Cardiac fibroblast (primary cell): ENCODE measurements around the gene CC2D2A.

Experiments
- DNase-seq, 2 donors: peaks; one replicate each; pipeline versions ENCODE4 v3.0.0 to v3.0.0-alpha.2; 2010; ENCODE audit warnings: low read depth in 2 of 2
- H3K4me3 ChIP-seq, 2 donors: replicated peaks in 1 of 2; 1 replicate in 1 of 2; 2 replicates in 1 of 2; pipeline ENCODE4 v1.5.1; 2011; ENCODE audit warnings: low read depth in 2 of 2, low read length in 2 of 2, mild to moderate bottlenecking in 2 of 2, moderate library complexity in 1 of 2
- CTCF ChIP-seq: IDR thresholded peaks from one replicate; pipeline ENCODE4 v1.5.1; 2011; ENCODE audit warnings: low read depth, mild to moderate bottlenecking, low read length, inconsistent platforms

CC2D2A gene

GRCh38 chr4:15550491-15550890 is 80.8 kb downstream of the CC2D2A start:
- H3K4me3 ChIP-seq: no peak overlapping the region
- no peak for TF ChIP-seq CTCF
- peak in 1 of 2 donors; percentile 12 for DNase-seq

DNA sequence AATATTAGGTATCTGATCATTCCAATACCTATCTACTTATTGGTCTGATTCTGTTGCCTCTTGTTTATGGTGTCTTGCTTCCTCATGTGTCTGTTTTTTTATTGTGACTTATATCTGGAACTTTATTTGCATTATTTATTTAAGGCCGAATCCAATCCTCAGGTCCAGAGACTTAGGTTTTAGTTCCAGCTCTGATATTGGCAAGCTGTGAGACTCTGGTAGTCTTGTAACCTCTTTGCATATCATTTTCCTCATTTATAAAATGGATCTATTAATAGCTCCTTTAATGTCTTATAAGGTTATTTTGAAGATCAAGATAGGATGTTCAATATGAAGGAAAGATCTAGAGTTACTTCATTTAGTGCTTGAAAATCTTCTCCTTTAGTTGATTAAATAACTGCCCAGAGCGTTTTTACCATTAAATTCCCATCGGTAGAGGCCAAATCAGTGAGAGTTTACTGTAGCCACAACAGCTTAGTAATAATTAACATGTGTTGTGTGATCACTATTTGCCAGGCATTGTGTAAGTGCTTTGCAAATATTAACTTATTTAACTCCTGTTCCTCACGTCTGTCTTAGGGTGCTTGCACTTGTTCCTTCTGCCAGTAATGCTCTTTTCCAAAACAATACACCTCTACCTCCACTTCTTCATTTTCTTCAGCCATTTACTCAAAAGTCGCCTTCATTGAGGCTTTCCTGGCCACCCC is 82.2 kb downstream of the CC2D2A start:
- DNase-seq: no peak
- TF ChIP-seq CTCF: no peak
- H3K4me3 ChIP-seq: no peak overlapping the region

DNA sequence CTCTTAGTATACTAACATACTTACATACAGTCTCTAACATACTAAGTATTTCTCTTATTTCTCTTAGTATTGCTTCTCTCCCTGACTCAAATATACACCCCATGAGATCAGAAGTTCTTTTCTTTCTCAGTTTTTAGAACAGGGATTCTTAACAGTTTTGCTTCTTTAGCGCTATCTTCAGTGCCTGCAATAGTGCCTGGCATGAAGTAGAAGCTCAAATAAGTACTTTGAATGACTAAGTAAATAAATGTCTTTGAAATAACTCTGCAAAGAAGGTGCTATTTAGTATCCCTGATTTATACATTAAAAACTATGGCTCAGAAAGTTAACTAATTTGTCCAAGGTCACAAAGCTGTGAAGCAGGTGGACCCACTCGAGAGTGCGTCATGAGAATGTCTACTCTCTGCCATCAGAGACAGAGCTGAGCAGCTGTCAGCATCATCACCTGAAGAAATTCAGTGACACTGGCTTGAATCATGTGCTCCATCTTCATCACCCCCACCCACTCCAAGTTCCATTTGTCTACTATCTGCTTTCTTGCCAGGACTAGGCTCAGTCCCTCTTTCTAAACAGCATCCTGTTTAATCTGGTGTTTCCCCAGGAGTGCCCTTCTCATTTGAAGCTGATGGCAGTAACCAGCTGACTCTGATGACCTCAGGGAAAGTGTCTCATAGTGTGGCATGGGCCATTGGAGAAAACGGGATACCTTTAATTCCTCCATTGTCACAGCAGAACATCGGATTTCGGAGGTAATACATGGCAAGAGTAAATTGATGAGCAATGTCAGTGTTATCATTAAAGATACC is 83.1 kb downstream of the CC2D2A start:
- TF ChIP-seq CTCF: no peak
- DNase-seq: no peak
- H3K4me3 ChIP-seq: no peak overlapping the region

DNA sequence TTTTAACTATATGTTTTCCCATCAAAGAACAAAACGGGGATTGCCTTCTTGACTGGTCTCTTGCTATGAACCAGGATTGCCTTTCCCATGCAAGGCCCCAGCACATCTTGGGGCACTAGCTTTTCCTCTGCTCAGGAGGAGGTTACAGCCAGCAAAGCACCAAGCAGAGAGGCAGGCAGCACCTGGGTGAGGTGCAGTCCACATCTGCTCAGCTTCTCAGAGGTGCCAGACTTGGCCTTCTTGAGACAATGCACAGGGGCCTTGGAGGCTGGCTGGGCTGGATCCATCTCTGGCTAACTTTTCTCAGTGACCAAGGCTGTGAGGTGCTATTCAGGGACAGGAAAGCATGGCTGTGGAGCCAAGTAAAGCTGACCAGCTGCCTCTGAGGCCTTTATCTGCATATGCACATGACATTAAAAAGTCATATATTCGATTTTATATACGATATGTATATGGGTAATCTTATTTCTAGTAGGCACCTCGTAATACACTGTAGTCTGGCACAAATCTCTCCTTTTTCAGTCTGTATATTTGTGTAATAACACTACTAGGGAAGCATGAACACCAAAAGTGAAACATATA is 86.9 kb downstream of the CC2D2A start:
- no peak for TF ChIP-seq CTCF
- no peak for DNase-seq
- no peak overlapping the region for H3K4me3 ChIP-seq

- no peak for TF ChIP-seq CTCF
- no peak for DNase-seq
- no peak overlapping the region for H3K4me3 ChIP-seq
These were observed 88.3 kb downstream of the CC2D2A start for GRCh38 chr4:15557786-15558550.

DNA sequence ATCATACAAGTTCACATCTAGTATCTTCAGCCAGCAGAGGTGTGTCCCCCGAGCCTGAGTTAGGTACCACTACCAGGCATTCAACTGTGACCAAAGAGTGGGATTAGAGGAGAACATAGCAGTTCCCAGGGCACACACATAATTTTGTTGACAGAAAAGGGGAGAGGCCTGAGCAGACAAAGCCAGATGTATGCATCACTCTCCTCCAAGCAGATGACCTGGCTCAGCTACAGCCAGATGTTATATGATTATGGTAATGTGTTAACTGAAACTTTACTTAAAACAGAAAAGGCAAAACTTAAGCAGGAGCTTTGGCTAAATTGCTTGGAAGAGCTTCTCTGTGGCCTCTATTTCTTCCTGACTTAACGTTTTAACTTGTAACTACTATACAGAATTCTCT is 88.9 kb downstream of the CC2D2A start:
- no peak for DNase-seq
- H3K4me3 ChIP-seq: no peak overlapping the region
- TF ChIP-seq CTCF: no peak
